Prostate gland (tissue), 2 donors: ENCODE data around the gene DYSF.

Source experiments
- POLR2A ChIP-seq: fragments of 450-650 bp; IDR thresholded peaks from one replicate; pipeline ENCODE4 v1.6.1; 2016; ENCODE audit warnings: antibody characterized with exemption, mild to moderate bottlenecking
- POLR2AphosphoS5 ChIP-seq: sonication (generic); formaldehyde crosslinking; IDR thresholded peaks from one replicate; pipeline ENCODE4 v1.6.1; 2017; ENCODE audit warnings: antibody characterized with exemption
- TF ChIP-seq, protein P1 (sequence below), 4 experiments: fragments of 200-600 bp in 2 of 4; fragments of 450-650 bp in 2 of 4; sonication (generic) in 2 of 4; IDR thresholded peaks; 1 replicate in 3 of 4; 2 replicates in 1 of 4; pipeline ENCODE4 v1.5.1; 2016 to 2019; ENCODE audit warnings: antibody characterized with exemption in 4 of 4, mild to moderate bottlenecking in 2 of 4, moderate library complexity in 2 of 4

DNA sequence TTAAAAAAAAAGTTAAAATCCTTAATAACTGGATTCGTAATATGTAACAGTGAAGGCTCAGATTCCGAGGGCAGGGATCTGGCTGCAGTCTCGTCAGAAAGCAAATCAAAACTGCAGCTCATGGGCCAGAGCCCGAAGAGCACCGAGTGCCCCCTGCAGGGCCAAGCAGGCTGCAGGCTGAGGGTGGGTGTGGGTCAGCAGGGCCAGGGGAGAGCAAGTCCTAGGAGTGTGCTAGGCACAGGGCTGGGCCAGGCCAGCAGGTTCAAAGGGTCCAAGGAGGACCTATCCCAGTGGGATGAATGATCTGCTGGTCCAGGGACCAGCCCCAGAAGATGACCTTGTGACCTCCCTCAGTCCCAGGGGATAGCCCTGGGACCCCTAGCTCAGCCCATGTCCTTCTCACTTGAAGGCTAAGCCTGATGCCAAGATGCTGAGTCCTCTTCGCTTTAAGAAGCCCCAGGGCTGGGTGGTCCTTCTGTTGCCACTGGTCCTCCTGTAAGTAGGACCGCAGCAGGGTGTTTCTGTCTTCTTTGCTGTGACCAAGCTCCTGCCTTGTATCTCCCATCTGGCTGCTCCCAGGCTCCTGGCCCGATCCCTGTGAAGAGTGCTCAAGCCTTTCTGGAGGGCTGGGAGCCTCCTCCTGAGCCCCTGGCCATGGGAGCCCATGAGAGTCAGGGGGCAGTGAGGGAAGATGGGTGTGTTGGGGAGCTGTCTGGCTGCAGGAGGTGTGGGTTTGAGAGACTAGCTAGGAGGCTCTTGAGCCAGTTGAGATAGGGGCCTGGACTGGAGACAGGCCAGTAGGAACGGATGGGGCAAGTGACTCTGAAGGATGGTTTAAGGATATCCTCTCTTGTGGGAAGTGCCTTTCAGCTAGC lies 150.7 kb downstream of the DYSF start:
- TF ChIP-seq, protein P1, sequence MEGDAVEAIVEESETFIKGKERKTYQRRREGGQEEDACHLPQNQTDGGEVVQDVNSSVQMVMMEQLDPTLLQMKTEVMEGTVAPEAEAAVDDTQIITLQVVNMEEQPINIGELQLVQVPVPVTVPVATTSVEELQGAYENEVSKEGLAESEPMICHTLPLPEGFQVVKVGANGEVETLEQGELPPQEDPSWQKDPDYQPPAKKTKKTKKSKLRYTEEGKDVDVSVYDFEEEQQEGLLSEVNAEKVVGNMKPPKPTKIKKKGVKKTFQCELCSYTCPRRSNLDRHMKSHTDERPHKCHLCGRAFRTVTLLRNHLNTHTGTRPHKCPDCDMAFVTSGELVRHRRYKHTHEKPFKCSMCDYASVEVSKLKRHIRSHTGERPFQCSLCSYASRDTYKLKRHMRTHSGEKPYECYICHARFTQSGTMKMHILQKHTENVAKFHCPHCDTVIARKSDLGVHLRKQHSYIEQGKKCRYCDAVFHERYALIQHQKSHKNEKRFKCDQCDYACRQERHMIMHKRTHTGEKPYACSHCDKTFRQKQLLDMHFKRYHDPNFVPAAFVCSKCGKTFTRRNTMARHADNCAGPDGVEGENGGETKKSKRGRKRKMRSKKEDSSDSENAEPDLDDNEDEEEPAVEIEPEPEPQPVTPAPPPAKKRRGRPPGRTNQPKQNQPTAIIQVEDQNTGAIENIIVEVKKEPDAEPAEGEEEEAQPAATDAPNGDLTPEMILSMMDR (IDR thresholded peaks at IDR 0.05), result no peak
- TF ChIP-seq POLR2AphosphoS5 (no peak), POLR2A (no peak)
